Measurements from ENCODE around the gene AOPEP.

Gene AOPEP

DNA sequence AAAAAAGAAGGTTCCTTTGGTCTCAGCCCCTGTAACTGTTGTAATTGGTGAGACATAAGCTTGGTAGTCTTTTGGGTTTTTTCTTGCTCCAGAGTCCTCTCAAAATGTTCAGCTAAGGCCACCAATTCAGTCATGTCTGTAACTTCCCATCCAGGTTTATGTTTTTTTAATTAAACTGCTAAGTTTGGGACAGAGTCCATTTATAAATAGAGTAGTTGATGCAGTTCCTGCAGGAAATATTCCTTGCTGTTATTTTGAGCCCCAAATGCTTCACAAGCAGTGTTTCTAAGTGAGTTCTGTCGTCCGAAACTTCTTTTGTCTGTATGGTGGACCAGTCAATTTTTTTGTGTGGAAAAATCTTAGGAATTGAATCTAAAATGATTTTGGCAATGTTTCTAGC, 155.0 kb downstream of the AOPEP start:
- no peak overlapping the region for H3K4me3 ChIP-seq (replicated peaks; ENCODE audit: low read depth, low read length)
- DNase-seq (ENCODE audit: extremely low read depth, low read depth): no peak
- TF ChIP-seq, protein P1, sequence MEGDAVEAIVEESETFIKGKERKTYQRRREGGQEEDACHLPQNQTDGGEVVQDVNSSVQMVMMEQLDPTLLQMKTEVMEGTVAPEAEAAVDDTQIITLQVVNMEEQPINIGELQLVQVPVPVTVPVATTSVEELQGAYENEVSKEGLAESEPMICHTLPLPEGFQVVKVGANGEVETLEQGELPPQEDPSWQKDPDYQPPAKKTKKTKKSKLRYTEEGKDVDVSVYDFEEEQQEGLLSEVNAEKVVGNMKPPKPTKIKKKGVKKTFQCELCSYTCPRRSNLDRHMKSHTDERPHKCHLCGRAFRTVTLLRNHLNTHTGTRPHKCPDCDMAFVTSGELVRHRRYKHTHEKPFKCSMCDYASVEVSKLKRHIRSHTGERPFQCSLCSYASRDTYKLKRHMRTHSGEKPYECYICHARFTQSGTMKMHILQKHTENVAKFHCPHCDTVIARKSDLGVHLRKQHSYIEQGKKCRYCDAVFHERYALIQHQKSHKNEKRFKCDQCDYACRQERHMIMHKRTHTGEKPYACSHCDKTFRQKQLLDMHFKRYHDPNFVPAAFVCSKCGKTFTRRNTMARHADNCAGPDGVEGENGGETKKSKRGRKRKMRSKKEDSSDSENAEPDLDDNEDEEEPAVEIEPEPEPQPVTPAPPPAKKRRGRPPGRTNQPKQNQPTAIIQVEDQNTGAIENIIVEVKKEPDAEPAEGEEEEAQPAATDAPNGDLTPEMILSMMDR (IDR thresholded peaks at IDR 0.05; ENCODE audit: low read depth, low read length, missing control alignments): no peak

DNA sequence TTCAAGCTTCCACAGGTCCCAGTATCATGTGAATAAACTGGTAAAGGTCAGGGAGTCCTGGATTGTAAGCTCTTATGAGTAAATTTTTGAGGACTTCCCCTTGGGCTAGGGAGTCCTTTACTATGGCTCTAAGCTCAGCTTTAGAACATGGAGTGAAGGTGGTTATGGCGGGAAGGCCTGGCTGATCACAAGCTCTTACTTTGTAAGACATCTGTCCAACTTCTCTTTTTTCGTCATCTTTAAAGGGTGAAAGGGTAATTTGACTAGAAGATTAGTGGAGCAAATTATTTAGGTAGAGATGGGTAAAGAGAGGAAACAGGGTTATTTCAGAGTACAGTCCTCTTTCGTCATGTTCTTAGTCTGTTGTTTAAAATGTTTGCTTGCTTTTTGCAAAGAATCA, 155.4 kb downstream of the AOPEP start:
- DNase-seq (ENCODE audit: extremely low read depth, low read depth): no peak
- H3K4me3 ChIP-seq (replicated peaks; ENCODE audit: low read depth, low read length): no peak overlapping the region
- TF ChIP-seq, protein P1 (IDR thresholded peaks at IDR 0.05; ENCODE audit: low read depth, low read length, missing control alignments): no peak

DNA sequence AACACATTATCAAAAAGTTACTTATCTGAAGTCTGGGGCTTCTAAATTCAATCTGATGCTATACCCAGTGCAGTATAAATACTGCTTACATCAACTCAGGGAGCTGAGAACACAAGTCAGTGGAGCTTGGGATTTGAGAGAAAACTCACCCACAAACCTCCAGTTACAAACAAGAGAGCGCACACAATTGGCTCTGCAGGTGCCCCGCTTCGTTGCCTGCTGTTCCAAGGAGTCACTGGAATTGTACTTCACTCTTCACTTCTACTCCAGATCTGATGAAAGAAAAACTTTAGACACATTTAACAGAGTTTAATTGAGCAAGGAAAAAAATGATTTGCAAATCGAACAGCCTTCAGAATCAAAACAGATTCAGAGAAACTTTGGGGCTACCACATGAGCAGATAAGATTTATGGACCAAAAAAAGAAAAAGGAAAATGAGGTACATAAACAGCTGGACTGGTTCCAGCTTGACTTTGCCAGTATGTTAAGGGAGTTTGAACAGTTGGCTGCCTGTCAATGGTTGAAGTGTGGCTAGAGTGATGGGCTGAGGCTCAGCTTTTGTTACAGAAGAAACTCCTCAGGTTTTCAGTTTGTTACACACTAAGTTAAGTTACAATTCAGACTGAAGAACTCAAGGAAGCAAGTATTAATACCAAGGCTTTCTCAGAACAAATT, 156.6 kb downstream of the AOPEP start:
- no peak overlapping the region for H3K4me3 ChIP-seq (replicated peaks; ENCODE audit: low read depth, low read length)
- no peak for DNase-seq (ENCODE audit: extremely low read depth, low read depth)
- TF ChIP-seq, protein P1 (IDR thresholded peaks at IDR 0.05; ENCODE audit: low read depth, low read length, missing control alignments): no peak

DNA sequence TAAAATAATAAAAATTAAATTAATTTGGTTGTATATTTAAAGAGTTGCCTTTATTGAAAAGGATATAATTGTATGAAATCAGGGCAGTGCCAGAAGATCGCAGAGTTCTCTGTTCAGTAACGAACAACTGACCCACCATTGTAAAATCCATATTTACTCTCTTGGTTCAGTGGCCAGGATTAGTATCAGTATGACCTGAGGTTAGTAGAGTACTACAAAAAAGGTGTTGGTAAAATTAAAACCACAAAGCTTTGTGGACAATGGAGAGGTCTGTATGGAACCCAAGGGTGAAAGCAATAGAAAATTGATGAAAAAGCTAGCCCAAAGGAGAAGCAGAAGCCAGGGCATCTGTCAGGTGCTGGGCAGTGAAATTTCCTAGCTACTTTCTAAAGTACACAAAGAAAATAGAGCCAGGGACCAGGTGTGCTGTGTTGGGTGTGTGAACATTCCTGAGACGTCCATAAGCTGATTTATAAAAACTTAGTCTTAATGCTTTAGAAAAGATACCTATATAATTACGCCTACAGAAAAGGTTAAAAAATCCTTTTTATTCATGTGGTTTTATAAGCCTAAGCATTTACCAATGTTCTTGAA, 159.5 kb downstream of the AOPEP start:
- no peak for DNase-seq (ENCODE audit: extremely low read depth, low read depth)
- TF ChIP-seq, protein P1 (IDR thresholded peaks at IDR 0.05; ENCODE audit: low read depth, low read length, missing control alignments): no peak

DNA sequence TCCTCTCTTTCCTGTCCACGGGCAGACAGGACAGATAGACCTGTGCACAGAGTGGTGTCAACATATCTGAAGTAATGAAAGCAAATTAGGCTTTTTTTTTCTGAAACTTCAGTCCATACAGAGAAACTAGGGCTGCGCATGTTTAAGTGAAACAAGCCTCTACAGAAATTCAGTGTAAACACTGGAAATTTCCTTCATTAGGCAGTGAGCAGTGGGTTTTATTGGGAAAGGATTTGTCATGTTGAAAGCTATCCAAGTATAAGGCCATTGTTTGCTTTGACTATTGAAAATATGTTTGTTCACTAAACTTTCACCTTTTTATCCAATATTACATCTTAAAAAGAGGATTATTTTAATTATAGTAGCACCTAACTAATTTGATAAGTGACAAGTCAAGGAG, 161.2 kb downstream of the AOPEP start:
- TF ChIP-seq, protein P1 (IDR thresholded peaks at IDR 0.05; ENCODE audit: low read depth, low read length, missing control alignments): no peak
- DNase-seq (ENCODE audit: extremely low read depth, low read depth): no peak
- H3K4me3 ChIP-seq (replicated peaks; ENCODE audit: low read depth, low read length): no peak overlapping the region

More for the DNA sequence above, 159.5 kb downstream of the AOPEP start:
- no peak overlapping the region for H3K4me3 ChIP-seq (replicated peaks; ENCODE audit: low read depth, low read length)

DNA sequence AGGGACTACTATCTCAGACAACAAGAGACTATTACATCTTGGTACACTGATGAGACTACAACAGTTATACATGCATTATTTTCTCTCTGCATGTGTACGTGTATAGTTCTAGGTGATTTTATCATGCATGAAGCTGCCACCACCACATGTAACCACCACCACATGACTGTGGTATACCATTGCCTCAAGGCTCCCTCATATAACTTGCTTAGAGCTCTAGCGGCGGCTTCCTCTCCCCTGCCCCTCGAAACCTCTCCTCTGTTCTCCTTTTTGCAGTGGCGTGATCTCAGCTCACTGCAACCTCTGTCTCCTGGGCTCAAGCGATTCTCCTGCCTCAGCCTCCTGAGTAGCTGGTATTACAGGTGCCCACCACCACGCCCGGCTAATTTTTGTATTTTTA, 162.3 kb downstream of the AOPEP start:
- H3K4me3 ChIP-seq (replicated peaks; ENCODE audit: low read depth, low read length): no peak overlapping the region
- no peak for DNase-seq (ENCODE audit: extremely low read depth, low read depth)
- TF ChIP-seq, protein P1 (IDR thresholded peaks at IDR 0.05; ENCODE audit: low read depth, low read length, missing control alignments): no peak

All from HFF-Myc (cell line).